SK-N-SH treated with all-trans-retinoic acid at 6 μM for 48 hours (cell line): ENCODE measurements around the gene LPP.

Experiments used
- BACH2 ChIP-seq: fragments of 250-450 bp; sonication (Bioruptor Pico); IDR thresholded peaks from 2 replicates; pipeline ENCODE4 v1.9.0; 2021; ENCODE audit warnings: mild to moderate bottlenecking, borderline replicate concordance
- CSDC2 ChIP-seq: fragments of 250-450 bp; sonication (Bioruptor Pico); IDR thresholded peaks from 2 replicates; pipeline ENCODE4 v1.5.0; 2020; ENCODE audit warnings: mild to moderate bottlenecking, moderate library complexity
- GLIS3 ChIP-seq: fragments of 250-450 bp; sonication (Bioruptor Pico); IDR thresholded peaks from 2 replicates; pipeline ENCODE4 v1.5.0; 2020; ENCODE audit warnings: mild to moderate bottlenecking, moderate library complexity
- ISL1 ChIP-seq: fragments of 250-450 bp; sonication (Bioruptor Pico); IDR thresholded peaks from 2 replicates; pipeline ENCODE4 v2.1.2; 2022; ENCODE audit warnings: mild to moderate bottlenecking, moderate library complexity
- RARB ChIP-seq: fragments of 250-450 bp; sonication (Bioruptor Pico); IDR thresholded peaks from 2 replicates; pipeline ENCODE4 v1.8.0; 2021; ENCODE audit warnings: mild to moderate bottlenecking, moderate library complexity
- TCF4 ChIP-seq: fragments of 250-450 bp; sonication (Bioruptor Pico); IDR thresholded peaks from 2 replicates; pipeline ENCODE4 v1.8.0; 2021; ENCODE audit warnings: mild to moderate bottlenecking, moderate library complexity, borderline replicate concordance
- TSHZ2 ChIP-seq: fragments of 250-450 bp; sonication (Bioruptor Pico); IDR thresholded peaks from 2 replicates; pipeline ENCODE4 v1.5.0; 2020; ENCODE audit warnings: mild to moderate bottlenecking, moderate library complexity
- ZFP3 ChIP-seq: fragments of 250-450 bp; sonication (Bioruptor Pico); IDR thresholded peaks from 2 replicates; pipeline ENCODE4 v1.5.0; 2020; ENCODE audit warnings: mild to moderate bottlenecking, moderate library complexity
- ZFP30 ChIP-seq: fragments of 450-650 bp; formaldehyde crosslinking; IDR thresholded peaks from 2 replicates; pipeline ENCODE4 v1.5.0; 2022; ENCODE audit warnings: mild to moderate bottlenecking, moderate library complexity
- TF ChIP-seq, protein P1 (sequence below): fragments of 250-450 bp; sonication (Bioruptor Pico); IDR thresholded peaks from 2 replicates; pipeline ENCODE4 v1.8.0; 2020; ENCODE audit warnings: mild to moderate bottlenecking, moderate library complexity, borderline replicate concordance

DNA sequence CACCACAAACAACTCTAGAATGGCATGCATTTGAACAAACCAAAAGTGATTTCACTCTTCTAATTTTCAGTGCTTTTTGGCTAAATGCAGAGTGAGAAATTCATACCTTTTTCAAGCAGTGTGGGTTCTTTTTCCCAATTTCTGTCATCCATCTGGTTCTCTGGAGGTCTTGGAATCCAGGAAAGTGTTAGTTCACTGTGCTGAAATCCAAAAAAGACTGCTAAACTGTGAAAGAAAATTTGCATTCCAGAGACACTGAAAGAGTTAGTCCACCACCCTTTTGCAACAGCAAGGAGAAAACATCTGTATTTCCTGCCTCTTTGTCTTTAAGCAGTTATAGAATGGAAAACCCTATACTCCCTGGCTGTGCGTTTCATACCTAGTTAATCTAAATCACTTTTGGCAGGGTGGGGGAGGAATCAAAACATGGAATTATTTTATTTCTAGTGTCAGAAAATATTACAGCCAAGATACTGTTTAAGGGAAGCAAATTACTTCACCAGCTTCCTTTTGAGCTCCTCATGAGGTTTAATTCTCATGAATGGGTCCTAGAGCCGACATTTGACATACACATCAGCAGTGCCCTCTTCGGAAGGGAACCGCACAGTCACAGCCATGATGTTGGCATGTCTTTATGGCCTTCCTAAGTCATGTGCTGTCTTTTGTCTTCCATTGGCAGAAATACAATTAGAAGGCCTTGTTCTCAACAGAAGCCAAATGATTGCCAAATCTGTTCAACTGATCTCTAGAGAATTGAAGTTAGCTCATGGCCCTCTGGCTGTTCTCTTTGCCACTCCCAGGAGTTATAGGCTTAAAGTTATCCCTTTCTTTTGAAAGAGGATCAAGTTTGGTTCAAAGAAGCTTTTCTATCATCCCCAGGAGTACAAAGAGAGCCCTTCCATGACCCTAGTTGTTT lies 700.2 kb downstream of the LPP start:
- TF ChIP-seq, protein P1, sequence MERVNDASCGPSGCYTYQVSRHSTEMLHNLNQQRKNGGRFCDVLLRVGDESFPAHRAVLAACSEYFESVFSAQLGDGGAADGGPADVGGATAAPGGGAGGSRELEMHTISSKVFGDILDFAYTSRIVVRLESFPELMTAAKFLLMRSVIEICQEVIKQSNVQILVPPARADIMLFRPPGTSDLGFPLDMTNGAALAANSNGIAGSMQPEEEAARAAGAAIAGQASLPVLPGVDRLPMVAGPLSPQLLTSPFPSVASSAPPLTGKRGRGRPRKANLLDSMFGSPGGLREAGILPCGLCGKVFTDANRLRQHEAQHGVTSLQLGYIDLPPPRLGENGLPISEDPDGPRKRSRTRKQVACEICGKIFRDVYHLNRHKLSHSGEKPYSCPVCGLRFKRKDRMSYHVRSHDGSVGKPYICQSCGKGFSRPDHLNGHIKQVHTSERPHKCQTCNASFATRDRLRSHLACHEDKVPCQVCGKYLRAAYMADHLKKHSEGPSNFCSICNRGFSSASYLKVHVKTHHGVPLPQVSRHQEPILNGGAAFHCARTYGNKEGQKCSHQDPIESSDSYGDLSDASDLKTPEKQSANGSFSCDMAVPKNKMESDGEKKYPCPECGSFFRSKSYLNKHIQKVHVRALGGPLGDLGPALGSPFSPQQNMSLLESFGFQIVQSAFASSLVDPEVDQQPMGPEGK (CRISPR knock-in tag) = no peak
- no peak for TF ChIP-seq RARB (CRISPR knock-in tag)
- no peak for TF ChIP-seq ZFP3 (CRISPR knock-in tag)
- TF ChIP-seq ZFP30 (CRISPR knock-in tag) = no peak
- no peak for TF ChIP-seq BACH2 (CRISPR knock-in tag)
- TF ChIP-seq TSHZ2 (CRISPR knock-in tag) = no peak
- TF ChIP-seq TCF4 = no peak
- no peak for TF ChIP-seq GLIS3 (CRISPR knock-in tag)
- no peak for TF ChIP-seq ISL1 (CRISPR knock-in tag)
- TF ChIP-seq CSDC2 (CRISPR knock-in tag) = no peak
